ENCODE measurements around the gene MYRF.

Gene MYRF

DNA sequence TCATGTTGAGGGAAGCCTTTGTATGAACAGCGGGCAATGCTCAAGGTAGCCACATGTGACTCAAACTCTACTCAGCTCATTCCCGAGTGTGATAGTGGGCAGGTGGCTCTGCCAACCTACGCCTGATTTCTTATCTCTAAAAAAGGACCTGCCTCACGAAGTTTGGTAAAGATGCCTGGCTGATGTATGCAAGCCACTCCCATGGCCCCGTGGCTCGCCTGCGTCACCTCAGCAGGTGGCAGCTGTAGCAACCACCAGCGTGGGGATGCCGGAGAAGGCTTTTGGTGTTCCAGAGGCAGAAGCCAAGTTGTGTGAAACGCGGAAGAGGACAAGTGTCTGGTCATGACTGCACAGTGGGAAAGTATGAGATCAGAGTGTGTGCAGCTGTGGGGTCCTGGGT lies 81.0 kb downstream of the MYRF start:
- H3K79me2 ChIP-seq (ENCODE audit: insufficient read depth, low read length) = peaks cover 97% of the 10 kb centered on the region
- DNase-seq (no peak), ATAC-seq (ENCODE audit: insufficient read depth, low read depth) (no peak)
- peaks cover 72% of the 10 kb centered on the region for H3K4me1 ChIP-seq (ENCODE audit: insufficient read depth, low read length)
- H3K4me3 ChIP-seq (ENCODE audit: low read depth in 1 of 2, low read length in 2 of 2) = peak overlapping the region in 1 of 2 experiments; percentile 84; a peak in 2 of 4 replicates
- TF ChIP-seq, protein P1, sequence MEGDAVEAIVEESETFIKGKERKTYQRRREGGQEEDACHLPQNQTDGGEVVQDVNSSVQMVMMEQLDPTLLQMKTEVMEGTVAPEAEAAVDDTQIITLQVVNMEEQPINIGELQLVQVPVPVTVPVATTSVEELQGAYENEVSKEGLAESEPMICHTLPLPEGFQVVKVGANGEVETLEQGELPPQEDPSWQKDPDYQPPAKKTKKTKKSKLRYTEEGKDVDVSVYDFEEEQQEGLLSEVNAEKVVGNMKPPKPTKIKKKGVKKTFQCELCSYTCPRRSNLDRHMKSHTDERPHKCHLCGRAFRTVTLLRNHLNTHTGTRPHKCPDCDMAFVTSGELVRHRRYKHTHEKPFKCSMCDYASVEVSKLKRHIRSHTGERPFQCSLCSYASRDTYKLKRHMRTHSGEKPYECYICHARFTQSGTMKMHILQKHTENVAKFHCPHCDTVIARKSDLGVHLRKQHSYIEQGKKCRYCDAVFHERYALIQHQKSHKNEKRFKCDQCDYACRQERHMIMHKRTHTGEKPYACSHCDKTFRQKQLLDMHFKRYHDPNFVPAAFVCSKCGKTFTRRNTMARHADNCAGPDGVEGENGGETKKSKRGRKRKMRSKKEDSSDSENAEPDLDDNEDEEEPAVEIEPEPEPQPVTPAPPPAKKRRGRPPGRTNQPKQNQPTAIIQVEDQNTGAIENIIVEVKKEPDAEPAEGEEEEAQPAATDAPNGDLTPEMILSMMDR (IDR thresholded peaks at IDR 0.05; ENCODE audit: borderline replicate concordance, extremely low read depth, low read length, poor library complexity, severe bottlenecking) = no peak
- no peak for TF ChIP-seq EZH2 (IDR thresholded peaks at IDR 0.05; ENCODE audit: borderline replicate concordance, low read depth, low read length, severe bottlenecking)
- H3K36me3 ChIP-seq (ENCODE audit: insufficient read depth, low read length) = peaks cover 81% of the 10 kb centered on the region
- H3K4me2 ChIP-seq (ENCODE audit: insufficient read depth, low read length) = peak overlapping the region; percentile 81
- peak overlapping the region; percentile 99 for H3K27ac ChIP-seq (ENCODE audit: low read length)
- H4K20me1 ChIP-seq (ENCODE audit: insufficient read depth, low read length) = peaks cover 56% of the 10 kb centered on the region
- H2AFZ ChIP-seq (ENCODE audit: low read depth, low read length) = no peak overlapping the region
- H3K9ac ChIP-seq (ENCODE audit: low read depth, low read length) = peak overlapping the region; percentile 90
- H3K27me3 ChIP-seq (ENCODE audit: insufficient read depth, low read length, poor library complexity) = no peaks in the 10 kb centered on the region
- H3K9me3 ChIP-seq (ENCODE audit: insufficient read depth, low read length, severe bottlenecking) = no peaks in the 10 kb centered on the region

DNA sequence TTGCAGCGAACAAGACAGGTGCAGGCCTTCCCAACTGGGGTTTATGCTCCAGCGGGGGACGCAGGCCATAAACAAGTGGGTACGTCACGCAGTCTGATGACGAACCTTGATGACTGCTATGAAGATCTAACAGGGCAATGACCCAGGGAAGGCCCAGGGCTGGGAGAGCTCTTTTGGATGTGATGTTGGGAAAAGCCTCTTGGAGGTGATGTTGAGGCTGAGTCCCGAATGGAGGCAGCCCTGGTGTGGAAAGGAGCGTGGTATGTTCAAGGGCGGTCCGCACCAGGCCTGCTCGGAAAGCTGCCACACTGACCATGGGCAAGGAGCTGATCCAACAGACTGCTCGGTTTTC lies 81.5 kb downstream of the MYRF start:
- Histone ChIP-seq H2AFZ (ENCODE audit: low read depth, low read length) (no peak overlapping the region), H3K4me3 (ENCODE audit: low read depth in 1 of 2, low read length in 2 of 2) (peak overlapping the region in 1 of 2 experiments; percentile 84; a peak in 2 of 4 replicates), H3K79me2 (ENCODE audit: insufficient read depth, low read length) (peaks cover 97% of the 10 kb centered on the region), H3K27me3 (ENCODE audit: insufficient read depth, low read length, poor library complexity) (no peaks in the 10 kb centered on the region), H4K20me1 (ENCODE audit: insufficient read depth, low read length) (peaks cover 60% of the 10 kb centered on the region), H3K9ac (ENCODE audit: low read depth, low read length) (peak overlapping the region; percentile 90), H3K9me3 (ENCODE audit: insufficient read depth, low read length, severe bottlenecking) (no peaks in the 10 kb centered on the region), H3K4me2 (ENCODE audit: insufficient read depth, low read length) (peak overlapping the region; percentile 81), H3K4me1 (ENCODE audit: insufficient read depth, low read length) (peaks cover 72% of the 10 kb centered on the region), H3K27ac (ENCODE audit: low read length) (peak overlapping the region; percentile 99), H3K36me3 (ENCODE audit: insufficient read depth, low read length) (peaks cover 81% of the 10 kb centered on the region)
- ATAC-seq (ENCODE audit: insufficient read depth, low read depth) = no peak
- TF ChIP-seq, protein P1 (IDR thresholded peaks at IDR 0.05; ENCODE audit: borderline replicate concordance, extremely low read depth, low read length, poor library complexity, severe bottlenecking) = peak; percentile 22
- no peak for TF ChIP-seq EZH2 (IDR thresholded peaks at IDR 0.05; ENCODE audit: borderline replicate concordance, low read depth, low read length, severe bottlenecking)
- peak; percentile 26 for DNase-seq

DNA sequence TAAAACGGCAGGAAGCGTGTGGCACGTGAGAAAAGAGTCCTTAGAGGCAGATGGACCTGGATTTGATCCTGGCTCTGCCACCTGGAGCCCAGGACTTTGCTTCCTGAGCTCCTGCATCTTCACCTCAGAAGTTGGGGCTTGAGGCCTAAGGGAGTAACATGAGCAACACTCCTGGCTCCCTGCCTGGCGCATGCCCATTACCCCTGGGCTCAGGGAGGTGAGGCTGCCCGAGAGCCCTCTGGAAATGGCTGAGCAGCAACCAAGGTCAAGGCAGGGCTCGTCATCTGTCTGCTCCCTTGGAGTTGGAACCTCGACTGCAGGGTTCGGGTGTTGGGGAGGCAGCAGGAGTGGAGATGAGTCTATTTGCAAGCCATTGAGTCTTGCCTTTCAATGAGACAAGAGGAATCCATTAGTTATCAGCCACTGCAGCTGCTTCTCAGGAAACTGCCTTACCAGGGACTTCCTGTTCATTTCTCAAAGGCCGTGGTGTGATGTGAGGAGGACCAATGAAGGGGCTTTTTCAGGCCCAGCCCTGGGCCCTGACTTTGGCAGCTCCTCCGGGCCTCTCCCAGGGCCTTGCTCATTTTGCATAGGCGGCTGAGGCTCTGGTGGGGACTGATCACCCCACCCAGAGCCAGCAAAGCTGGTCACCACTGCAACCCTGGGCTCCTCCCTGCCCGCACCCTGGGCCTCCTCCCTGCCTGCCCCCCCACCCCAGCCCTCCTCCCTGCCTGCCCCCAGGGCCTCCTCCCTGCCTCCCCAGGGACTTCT lies 82.0 kb downstream of the MYRF start:
- Histone ChIP-seq H3K27ac (ENCODE audit: low read length) (peak overlapping the region; percentile 99), H3K4me2 (ENCODE audit: insufficient read depth, low read length) (peak overlapping the region; percentile 81), H2AFZ (ENCODE audit: low read depth, low read length) (peak overlapping the region; percentile 42), H3K27me3 (ENCODE audit: insufficient read depth, low read length, poor library complexity) (no peaks in the 10 kb centered on the region), H4K20me1 (ENCODE audit: insufficient read depth, low read length) (peaks cover 57% of the 10 kb centered on the region), H3K36me3 (ENCODE audit: insufficient read depth, low read length) (peaks cover 80% of the 10 kb centered on the region), H3K79me2 (ENCODE audit: insufficient read depth, low read length) (peaks cover 93% of the 10 kb centered on the region), H3K4me3 (ENCODE audit: low read depth in 1 of 2, low read length in 2 of 2) (peak overlapping the region in 1 of 2 experiments; percentile 84; a peak in 2 of 4 replicates), H3K4me1 (ENCODE audit: insufficient read depth, low read length) (peaks cover 69% of the 10 kb centered on the region), H3K9ac (ENCODE audit: low read depth, low read length) (peak overlapping the region; percentile 90), H3K9me3 (ENCODE audit: insufficient read depth, low read length, severe bottlenecking) (no peaks in the 10 kb centered on the region)
- ATAC-seq (ENCODE audit: insufficient read depth, low read depth) = peak; percentile 94
- peak; percentile 93 for DNase-seq
- TF ChIP-seq EZH2 (IDR thresholded peaks at IDR 0.05; ENCODE audit: borderline replicate concordance, low read depth, low read length, severe bottlenecking) = no peak
- TF ChIP-seq, protein P1 (IDR thresholded peaks at IDR 0.05; ENCODE audit: borderline replicate concordance, extremely low read depth, low read length, poor library complexity, severe bottlenecking) = no peak

Measured in DND-41 (cell line).